ENCODE results near the gene TCF3. TPM values are rescaled to one million over a fixed set of nuclear protein-coding genes. Genes with fewer than 3 reads are reported as not detected.

The TCF3 gene
- total and polyA plus RNA-seq, 9 donors: 17.0 to 85.3 (median 60.7) TPM

DNA sequence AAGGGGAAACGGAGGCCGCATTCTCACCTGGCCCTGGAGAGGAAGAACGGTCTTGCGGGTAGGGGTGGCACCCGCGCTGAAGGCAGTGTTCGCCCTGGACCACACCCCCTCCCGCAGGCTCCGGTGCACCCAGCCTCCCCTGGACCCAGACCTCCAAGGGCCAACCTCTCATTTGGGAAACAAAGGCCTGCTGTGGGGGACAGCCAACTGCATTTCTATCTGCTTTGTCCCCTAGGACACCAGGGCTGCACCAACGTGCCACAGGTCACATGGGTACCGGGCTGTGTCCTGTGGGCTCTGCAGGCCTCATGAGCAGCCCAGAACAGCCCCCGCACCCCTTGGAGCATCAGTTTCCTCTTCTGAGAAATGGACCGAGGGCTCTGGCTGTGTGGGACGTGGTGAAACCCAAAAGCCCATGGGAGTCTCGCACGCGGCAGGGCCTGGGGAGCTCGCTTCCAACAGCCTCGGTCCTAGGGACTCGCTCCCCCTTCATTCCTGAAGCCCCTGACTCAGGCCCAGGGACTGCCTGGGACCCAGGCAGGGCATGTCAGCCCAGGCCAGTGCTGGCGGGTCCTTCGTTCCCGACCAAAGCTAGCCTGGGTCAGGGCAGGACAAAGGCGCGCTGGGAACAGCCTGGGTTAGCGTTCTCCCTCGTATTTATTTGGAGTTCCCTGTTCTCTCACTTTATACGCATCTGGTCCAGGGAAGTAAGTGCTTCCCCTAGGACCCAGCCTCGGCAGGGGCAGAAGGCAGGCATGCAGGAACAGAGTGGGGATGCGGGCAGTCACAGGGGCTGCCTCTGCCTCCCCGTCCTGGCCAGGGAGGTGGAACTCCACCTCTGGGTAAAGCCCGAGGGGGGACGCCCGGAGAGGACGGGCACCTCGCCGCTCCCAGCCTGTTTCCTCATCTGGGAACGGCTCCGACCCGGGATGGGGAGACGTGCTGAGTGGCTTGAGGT lies 4.6 kb downstream of the TCF3 start:
- peak in 1 of 5 donors; percentile 21 for DNase-seq
- Histone ChIP-seq H3K9me3 (no peaks in the 10 kb centered on the region), H3K4me1 (ENCODE audit: insufficient read depth) (peaks cover 6% of the 10 kb centered on the region), H3K27me3 (no peaks in the 10 kb centered on the region), H3K27ac (no peak overlapping the region), H3K36me3 (no peaks in the 10 kb centered on the region), H3K4me3 (no peak overlapping the region)
- WGBS, 3 donors: 90 to 92% (median 90%) methylated on average over 39 to 41 of the region's 41 CpGs
- TF ChIP-seq POLR2A (IDR thresholded peaks at IDR 0.05) (no peak), EP300 (IDR thresholded peaks at IDR 0.05) (no peak), CTCF (IDR thresholded peaks at IDR 0.05) (no peak)
- intact Hi-C loops (cut with DNase I): loop anchor here in 1 of 4 donors (5.0 kb wide), 1 partner anchor 40 kb away; the partner anchor contains the start of gene UQCR11

DNA sequence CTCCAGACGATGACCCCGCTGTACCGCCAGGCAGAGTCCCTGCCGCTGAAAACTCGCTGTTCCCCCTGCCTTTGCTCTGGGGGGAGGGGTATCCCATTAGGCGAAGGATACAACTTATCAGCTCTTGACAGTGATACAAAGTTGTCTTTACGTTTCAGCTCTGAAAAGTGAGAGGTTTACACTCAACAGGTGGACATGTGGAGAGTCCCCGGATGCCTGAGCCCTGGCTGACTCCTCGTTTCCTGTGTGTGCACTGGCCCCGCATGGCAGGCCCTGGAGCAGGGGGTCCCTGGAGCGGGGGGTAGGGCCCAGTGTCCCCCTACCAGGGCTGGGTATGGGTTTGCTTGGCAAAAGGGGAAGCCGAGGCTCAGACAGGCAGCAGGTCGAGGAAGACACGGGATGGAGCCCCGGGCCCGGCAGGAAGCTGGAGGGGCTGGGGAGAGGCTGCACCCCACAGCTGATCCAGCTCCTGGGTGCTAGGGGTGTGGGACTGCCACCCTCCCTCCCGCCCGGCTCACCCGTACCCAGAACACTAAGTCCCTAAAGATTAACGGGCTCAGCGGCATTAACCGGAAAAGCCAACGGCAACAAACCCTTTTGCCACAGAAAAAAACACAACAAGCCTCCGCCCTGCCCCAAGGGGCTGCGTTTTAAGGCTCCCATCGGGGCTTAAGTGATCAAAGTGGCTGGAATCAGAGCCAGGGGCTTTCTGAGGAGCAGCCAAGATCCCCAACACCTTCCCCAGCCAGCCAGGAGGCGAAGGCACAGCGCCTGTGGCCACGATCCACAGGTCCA lies 5.6 kb downstream of the TCF3 start:
- no peaks in the 10 kb centered on the region for H3K36me3 ChIP-seq

DNA sequence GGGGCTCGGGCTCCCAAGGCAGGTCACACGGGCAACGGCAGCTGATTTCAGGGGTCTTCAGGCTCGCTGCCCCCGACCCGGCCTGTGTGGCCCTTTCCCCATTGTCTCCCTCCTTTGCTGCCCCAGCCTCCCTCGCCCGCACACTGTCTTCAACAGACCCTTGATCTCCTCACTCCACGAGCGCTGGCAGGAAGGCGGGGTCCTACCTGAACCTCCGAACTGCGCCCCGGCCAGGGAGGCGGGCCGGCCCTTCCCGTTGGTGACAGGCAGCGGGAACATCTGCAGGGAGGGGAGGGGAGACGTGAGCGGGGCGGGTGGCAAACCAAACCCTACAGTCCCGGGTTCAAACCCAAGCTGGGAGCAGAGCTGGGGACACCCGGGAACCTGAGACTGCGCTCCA lies 6.3 kb downstream of the TCF3 start:
- H3K36me3 ChIP-seq: no peaks in the 10 kb centered on the region
- H3K4me1 ChIP-seq (ENCODE audit: insufficient read depth): peaks cover 6% of the 10 kb centered on the region
- H3K9me3 ChIP-seq: no peaks in the 10 kb centered on the region
- no peaks in the 10 kb centered on the region for H3K27me3 ChIP-seq
- intact Hi-C loops (cut with DNase I): loop anchor here in 1 of 4 donors (5.0 kb wide), 1 partner anchor 39 kb away; the partner anchor contains the start of gene UQCR11
- no peak overlapping the region for H3K4me3 ChIP-seq
- no peak overlapping the region for H3K27ac ChIP-seq
- TF ChIP-seq EP300 (IDR thresholded peaks at IDR 0.05) (no peak), POLR2A (IDR thresholded peaks at IDR 0.05) (no peak), CTCF (IDR thresholded peaks at IDR 0.05) (no peak)
- DNase-seq: peak in 1 of 5 donors; percentile 18
- WGBS, 3 donors: 86 to 89% (median 87%) methylated on average over 23 to 24 of the region's 24 CpGs

More for the DNA sequence above, 5.6 kb downstream of the TCF3 start:
- intact Hi-C loops (cut with DNase I): loop anchor here in 1 of 4 donors (5.0 kb wide), 1 partner anchor 40 kb away; the partner anchor contains the start of gene UQCR11
- Histone ChIP-seq H3K27me3 (no peaks in the 10 kb centered on the region), H3K4me1 (ENCODE audit: insufficient read depth) (peaks cover 6% of the 10 kb centered on the region), H3K4me3 (no peak overlapping the region), H3K27ac (no peak overlapping the region), H3K9me3 (no peaks in the 10 kb centered on the region)
- peak in 1 of 5 donors; percentile 10 for DNase-seq
- WGBS, 3 donors: 82 to 86% (median 83%) methylated on average over 28 to 29 of the region's 29 CpGs
- no peak for TF ChIP-seq POLR2A (IDR thresholded peaks at IDR 0.05)
- TF ChIP-seq EP300 (IDR thresholded peaks at IDR 0.05): no peak
- no peak for TF ChIP-seq CTCF (IDR thresholded peaks at IDR 0.05)

- H3K9me3 ChIP-seq: no peaks in the 10 kb centered on the region
- no peak overlapping the region for H3K27ac ChIP-seq
- WGBS, 3 donors: 86 to 89% (median 88%) methylated on average over 23 of the region's 23 CpGs
- TF ChIP-seq POLR2A (IDR thresholded peaks at IDR 0.05): no peak
- no peaks in the 10 kb centered on the region for H3K27me3 ChIP-seq
- H3K4me3 ChIP-seq: no peak overlapping the region
- DNase-seq: no peak
- H3K4me1 ChIP-seq (ENCODE audit: insufficient read depth): peaks cover 3% of the 10 kb centered on the region
- intact Hi-C loops (cut with DNase I): loop anchor here in 1 of 4 donors (5.0 kb wide), 1 partner anchor 38 kb away; the partner anchor contains the start of gene UQCR11
- no peaks in the 10 kb centered on the region for H3K36me3 ChIP-seq
These were observed 7.1 kb downstream of the TCF3 start for GRCh38 chr19:1645299-1645698.
